Measurements from ENCODE around the gene LINGO4.
"Not testable (repeated sequence)": the region's sequence is repeated elsewhere in the genome, so short reads cannot be mapped to it uniquely, and the experiment has no call there.

LINGO4 gene

GRCh38 chr1:151813271-151813977, 8.2 kb upstream of the LINGO4 start:
- no peak for DNase-seq

GRCh38 chr1:151811181-151811580, 6.0 kb upstream of the LINGO4 start:
- no peak for DNase-seq

- DNase-seq, result no peak
These were observed 4.9 kb upstream of the LINGO4 start for GRCh38 chr1:151809985-151810556.

DNA sequence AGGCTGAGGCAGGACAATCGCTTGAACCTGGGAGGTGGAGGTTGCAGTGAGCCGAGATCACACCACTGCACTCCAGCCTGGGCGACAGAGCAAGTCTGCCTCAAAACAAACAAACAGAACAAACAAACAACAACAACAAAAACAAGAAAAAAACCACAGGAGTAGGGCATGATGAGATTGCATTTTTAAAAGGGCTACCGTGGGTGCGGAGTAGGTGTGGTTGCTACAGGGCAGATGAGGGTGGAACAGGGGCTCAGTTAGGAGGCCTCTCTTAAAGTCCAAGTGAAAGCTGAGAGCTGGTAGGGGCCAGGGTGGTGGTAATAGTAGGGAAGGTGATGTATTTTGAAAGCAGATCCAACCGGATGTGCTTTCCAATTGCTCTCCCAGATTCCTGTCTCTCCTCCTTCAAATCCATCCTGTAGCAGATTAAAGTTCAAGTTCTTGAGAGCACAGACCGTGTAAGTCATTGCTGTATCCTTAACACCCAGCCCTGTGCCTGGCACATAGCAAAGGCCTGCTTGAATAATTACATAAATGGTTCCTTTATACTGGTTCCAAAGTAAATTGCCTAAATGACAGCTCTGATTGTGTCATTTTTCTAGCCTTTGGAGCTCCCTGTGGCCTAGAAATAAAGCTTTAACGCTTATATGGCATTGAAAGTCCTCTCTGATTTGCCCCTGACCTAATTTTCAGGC, 4.2 kb upstream of the LINGO4 start:
- DNase-seq, result no peak

- DNase-seq, result no peak
These were observed 2.5 kb upstream of the LINGO4 start for GRCh38 chr1:151807766-151808165.

GRCh38 chr1:151807131-151807530, 1.9 kb upstream of the LINGO4 start:
- no peak for DNase-seq

DNA sequence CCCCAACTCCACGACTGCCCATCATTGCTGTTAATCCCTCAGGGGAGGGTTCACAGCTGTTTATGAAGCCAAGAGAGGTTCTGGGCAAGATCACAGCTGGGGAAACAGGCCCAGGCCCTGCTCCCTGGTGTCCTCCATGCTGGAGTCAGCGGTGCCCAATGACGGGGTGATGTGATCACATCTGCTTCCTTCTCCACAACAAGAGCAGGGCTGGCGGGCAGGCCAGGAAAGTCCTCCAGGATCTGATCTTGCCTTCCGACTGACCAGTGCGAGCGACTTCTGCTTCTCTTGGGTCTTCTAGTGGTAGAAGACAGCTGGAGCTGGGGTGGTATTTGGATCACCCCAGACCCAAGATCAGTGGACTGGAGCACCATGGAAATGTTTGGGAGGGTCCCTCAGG, 951 bp upstream of the LINGO4 start:
- DNase-seq, result no peak

DNA sequence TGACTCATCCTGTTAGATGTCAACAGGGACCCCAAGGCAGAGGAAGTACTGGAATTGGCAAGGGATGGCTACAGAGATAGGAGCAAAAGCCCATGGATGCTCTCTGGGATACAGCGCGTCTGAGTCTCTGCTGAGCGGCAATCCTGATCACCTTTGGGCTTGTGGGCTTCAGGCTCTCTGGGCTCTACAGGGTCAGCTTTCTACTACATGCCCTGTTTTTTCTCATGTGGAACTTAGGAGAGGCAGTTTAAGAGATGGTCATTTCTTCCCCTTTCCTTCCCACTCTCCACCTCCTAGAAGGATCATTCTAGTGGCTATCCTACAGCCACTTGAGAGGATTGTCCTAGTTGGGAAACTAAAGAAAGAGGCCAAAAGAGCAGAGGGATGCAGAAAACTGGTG, 1.3 kb downstream of the LINGO4 start:
- no peak for DNase-seq

GRCh38 chr1:151803164-151803563, 2.1 kb downstream of the LINGO4 start:
- no peak for DNase-seq

- no peak for DNase-seq
These were observed 2.8 kb downstream of the LINGO4 start for GRCh38 chr1:151802372-151802771.

DNA sequence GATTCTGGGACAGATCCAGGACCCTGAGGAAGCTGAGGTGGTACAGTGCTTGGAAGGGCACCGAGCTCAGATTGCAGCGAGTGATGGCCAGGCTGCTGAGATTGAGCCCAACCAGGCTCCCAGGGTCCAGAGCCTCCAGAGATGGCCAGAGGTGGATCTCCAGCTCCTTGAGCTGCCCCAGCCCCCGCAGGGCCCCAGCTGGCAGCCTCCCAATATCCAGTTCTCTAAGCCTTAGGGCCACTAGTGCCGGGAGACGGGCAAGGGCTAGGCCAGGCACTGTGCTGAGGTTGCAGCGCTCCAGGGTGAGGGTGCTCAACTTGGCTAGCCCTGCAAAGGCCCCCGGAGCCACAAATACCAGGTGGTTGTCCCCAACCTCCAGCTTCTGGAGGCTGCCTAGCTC, 3.4 kb downstream of the LINGO4 start:
- no peak for DNase-seq

- DNase-seq, result no peak
These were observed 3.9 kb downstream of the LINGO4 start for GRCh38 chr1:151801310-151801820.

- no peak for DNase-seq
These were observed 4.4 kb downstream of the LINGO4 start for GRCh38 chr1:151800830-151801229.

DNA sequence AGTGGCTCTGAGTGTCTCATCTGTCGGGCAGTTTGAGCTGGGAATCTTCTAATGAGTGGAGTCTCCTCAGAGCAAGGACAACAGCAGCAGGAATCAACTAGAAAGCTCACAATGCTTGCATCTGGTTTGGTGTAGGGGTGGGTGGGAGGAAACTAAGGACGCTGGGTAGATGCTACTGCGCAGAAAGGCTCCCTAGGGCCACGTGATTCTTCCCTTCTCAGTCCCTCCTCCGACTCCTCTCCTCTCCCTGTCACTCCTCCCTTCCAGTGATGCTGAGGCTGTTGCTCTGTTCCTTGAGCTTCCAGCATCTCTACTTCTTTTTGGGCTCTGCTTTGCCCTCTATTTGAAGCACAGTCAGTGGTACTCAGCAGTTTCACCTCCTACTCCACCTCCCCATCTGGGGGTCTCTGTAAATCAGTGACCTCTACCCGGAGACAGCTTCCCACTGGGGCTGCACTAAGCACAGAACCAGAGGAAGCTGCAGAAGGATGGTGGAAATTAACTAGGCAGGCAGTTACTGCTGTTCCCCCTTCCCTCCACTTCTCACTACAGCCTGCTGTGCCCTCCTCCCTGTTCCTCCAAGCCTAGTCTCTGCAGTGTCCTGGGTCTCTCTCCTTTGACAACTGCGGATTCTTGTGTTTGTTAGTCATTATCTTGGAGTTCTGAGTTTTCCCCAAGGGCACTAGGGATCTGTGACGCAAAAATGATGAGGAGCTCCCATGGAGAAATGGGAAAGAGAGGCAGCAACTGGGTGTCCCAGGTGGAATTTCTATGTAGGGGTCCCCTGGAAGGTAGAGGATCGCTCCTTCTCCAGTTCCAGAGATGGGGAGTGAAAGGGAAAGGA, 5.8 kb downstream of the LINGO4 start:
- DNase-seq, result no peak

DNA sequence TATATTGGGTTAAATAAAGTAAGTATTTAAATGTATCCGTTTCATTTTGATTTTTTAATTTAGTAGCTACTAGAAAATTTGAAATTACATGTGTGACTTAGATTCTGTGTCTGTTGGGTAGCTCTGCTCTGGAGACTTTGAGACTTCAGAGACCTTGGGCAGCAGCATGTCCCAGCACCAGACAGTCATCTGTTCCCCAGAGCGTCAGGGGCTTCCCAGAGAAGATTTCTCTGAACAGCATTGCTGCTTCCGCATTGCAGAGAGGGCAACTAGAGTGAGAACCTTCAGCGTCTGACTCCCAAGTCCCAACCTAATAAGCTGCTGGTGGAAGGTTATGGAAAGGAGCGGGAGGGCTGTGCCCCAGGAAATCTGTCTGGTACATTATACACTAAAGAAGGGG, 6.6 kb downstream of the LINGO4 start:
- no peak for DNase-seq

DNA sequence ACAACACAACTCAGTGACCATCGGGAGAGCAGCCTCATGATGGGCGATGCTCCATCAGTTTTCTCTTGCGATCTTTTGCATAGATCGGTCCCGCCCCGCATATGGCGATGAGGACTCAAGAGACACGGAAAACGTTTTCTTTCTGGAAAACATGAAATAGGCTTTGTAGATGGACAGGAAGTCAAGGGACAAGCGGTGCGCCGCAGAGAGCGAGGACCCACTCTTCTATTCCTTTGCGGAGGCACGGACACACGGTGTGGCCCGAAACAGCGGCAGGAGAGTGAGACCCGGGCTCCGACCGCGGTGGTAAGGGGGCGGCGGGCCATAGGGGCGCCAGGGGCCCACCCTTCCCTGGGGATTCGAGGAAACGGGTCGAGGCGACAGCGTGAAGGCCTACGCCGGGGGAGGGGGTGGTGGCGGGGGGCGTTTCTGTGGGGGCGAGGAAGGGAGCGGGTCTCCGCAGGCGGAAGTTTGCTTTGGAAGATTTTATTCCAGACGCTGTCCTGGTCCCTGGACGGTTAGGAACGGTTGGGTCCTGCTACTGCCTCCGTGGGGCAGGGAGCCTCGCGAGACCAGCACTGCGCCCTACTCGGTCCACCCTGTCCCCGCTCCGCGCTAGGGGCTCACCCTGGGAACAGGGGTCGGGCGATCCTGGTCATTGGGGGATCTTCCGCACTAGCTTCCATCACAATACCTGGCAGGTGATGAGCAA, 14.1 kb downstream of the LINGO4 start:
- no peak for DNase-seq

GRCh38 chr1:151790071-151790939, 14.9 kb downstream of the LINGO4 start, which contains the start of gene TDRKH:
TSS of gene TDRKH (minus strand) at chr1:151790500. CDS start at chr1:151783022, 7,478 bp downstream.
- DNase-seq, result peak; percentile 99

DNA sequence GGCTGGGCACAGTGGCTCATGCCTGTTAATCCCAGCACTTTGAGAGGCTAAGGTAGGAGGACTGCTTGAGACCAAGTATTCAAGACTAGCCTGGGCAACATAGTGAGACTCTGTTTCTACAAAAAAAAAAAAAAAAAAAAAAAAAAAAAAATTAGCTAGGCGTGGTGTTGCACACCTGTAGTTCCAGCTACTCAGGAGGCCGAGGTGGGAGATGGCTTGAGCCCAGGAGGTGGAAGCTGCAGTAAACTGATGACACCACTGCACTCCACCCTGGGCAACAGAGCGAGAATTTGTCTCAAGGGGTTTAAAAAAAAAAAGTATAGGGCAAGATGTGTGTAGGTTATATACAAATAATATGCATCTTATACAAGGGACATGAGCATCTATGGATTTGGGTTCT, 17.5 kb downstream of the LINGO4 start:
- no peak for DNase-seq

DNA sequence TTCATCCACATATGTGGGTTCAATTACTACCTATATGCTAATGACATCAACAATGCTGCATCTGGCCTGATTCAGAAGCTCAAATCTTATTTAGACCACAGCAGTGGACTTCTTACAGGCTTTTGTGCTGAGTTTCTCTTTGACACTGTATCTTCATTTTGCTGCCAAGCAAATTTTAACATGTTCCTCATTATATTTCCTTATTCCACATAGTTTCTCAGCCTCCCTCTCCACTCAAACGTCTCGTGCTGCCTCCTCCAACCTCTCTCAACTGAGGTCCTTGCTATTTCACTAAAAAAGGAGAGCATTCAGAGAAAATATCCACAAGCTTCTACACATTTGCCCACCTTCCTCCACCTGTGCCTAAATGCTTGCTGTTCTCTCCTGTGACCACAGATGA, 21.4 kb downstream of the LINGO4 start:
- DNase-seq, result no peak

DNA sequence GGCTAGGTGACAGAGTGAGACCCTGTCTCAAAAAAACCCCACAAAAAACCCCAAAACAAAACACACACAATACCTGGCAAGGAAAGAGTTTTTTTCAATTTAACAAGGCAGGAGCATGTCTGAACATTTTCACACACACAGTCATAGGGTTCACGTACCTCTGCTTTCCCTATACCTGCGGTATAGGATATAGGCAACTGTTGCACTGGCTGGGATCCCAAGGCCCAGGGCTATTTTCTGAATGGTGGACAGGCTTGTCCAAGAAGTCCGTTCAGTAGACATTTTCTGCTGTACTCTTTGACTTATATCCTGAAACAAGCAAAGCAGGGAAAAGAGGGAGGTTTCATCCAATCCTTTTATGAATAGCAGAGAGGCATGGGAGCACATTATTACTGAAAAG, 22.5 kb downstream of the LINGO4 start:
- DNase-seq, result no peak

DNA sequence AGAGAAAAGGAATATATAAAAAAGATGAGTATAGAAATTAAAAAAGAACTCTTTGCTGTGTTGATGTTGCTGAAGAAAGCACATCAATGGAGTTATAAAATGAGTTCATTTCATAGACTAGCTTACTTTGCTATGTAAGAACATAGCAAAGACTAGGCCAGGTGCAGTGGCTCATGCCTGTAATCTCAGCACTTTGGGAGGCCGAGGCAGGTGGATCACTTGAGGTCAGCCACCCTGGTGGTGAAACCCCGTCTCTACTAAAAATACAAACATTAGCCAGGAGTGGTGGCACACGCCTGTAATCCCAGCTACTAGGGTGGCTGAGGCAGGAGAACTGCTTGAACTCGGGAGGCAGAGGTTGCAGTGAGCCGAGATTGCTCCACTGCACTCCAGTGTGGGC, 23.2 kb downstream of the LINGO4 start:
- DNase-seq, result not testable (repeated sequence)

All from NCI-H226 (cell line).